ENCODE data around the gene LAMC2.

DNA sequence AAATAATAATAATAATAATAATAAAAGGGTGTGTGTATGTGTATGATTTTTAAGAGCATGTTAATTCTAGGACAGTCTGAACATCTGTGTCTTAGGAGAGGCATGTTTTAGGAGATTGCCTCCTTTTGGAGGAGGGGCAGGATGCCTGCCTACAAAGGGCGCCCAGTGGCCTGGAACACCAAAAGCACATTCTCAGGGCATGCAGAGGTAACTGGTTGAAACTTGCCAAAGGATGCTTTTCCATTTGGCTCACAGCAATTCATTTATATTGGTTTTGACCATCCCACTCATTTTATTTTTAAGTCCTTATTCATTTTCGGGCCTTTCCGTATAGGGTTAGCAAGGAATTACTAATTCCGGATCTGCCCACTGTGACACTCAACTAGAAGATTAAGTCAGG lies 21.1 kb upstream of the LAMC2 start:
- TF ChIP-seq, protein P1, sequence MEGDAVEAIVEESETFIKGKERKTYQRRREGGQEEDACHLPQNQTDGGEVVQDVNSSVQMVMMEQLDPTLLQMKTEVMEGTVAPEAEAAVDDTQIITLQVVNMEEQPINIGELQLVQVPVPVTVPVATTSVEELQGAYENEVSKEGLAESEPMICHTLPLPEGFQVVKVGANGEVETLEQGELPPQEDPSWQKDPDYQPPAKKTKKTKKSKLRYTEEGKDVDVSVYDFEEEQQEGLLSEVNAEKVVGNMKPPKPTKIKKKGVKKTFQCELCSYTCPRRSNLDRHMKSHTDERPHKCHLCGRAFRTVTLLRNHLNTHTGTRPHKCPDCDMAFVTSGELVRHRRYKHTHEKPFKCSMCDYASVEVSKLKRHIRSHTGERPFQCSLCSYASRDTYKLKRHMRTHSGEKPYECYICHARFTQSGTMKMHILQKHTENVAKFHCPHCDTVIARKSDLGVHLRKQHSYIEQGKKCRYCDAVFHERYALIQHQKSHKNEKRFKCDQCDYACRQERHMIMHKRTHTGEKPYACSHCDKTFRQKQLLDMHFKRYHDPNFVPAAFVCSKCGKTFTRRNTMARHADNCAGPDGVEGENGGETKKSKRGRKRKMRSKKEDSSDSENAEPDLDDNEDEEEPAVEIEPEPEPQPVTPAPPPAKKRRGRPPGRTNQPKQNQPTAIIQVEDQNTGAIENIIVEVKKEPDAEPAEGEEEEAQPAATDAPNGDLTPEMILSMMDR (IDR thresholded peaks at IDR 0.05): no peak
- no peak for TF ChIP-seq POLR2A (IDR thresholded peaks at IDR 0.05)

All from testis (tissue), 2 donors.